HG03060 (cell line): ENCODE data around the gene C1orf216.
"Not testable (repeated sequence)": the region's sequence is repeated elsewhere in the genome, so short reads cannot be mapped to it uniquely, and the experiment has no call there.

ENCODE experiments used
- ATAC-seq: cut with Tn5 transposase; IDR thresholded peaks from one replicate; pipeline ENCODE4 v1.9.1; 2021; ENCODE audit warnings: low read depth, moderate number of reproducible peaks; ENCODE audit not compliant: unreplicated experiment

C1orf216 gene

GRCh38 chr1:35718492-35719336, at the start of gene C1orf216:
Gene C1orf216, minus strand, starts transcription at chr1:35718884. Its CDS starts 2,563 bp downstream, at chr1:35716321.
- no peak for ATAC-seq

- no peak for ATAC-seq
These were observed 45.6 kb upstream of the C1orf216 start for GRCh38 chr1:35764283-35764682.

GRCh38 chr1:35763201-35763600, 44.5 kb upstream of the C1orf216 start:
- ATAC-seq, result no peak

GRCh38 chr1:35762141-35762540, 43.5 kb upstream of the C1orf216 start:
- ATAC-seq, result no peak

- no peak for ATAC-seq
These were observed 37.4 kb upstream of the C1orf216 start for GRCh38 chr1:35756064-35756463.

GRCh38 chr1:35753626-35754260, 35.1 kb upstream of the C1orf216 start:
- ATAC-seq, result no peak

- ATAC-seq, result no peak
These were observed 29.6 kb upstream of the C1orf216 start for GRCh38 chr1:35748326-35748725.

GRCh38 chr1:35745124-35745730, 26.5 kb upstream of the C1orf216 start:
- no peak for ATAC-seq

GRCh38 chr1:35737120-35737519, 18.4 kb upstream of the C1orf216 start:
- no peak for ATAC-seq

- ATAC-seq, result no peak
These were observed 8.9 kb upstream of the C1orf216 start for GRCh38 chr1:35727434-35728040.

GRCh38 chr1:35726450-35727433, 8.1 kb upstream of the C1orf216 start:
- ATAC-seq, result no peak

- ATAC-seq, result no peak
These were observed 6.9 kb upstream of the C1orf216 start for GRCh38 chr1:35725596-35725995.

- no peak for ATAC-seq
These were observed 690 bp downstream of the C1orf216 start for GRCh38 chr1:35717911-35718476.

GRCh38 chr1:35715568-35716002, 3.1 kb downstream of the C1orf216 start:
- ATAC-seq, result no peak

GRCh38 chr1:35714921-35715567, 3.6 kb downstream of the C1orf216 start:
- ATAC-seq, result no peak

- ATAC-seq, result not testable (repeated sequence)
These were observed 7.6 kb downstream of the C1orf216 start for GRCh38 chr1:35711098-35711497.

GRCh38 chr1:35708952-35709351, 9.7 kb downstream of the C1orf216 start:
- no peak for ATAC-seq

- ATAC-seq, result no peak
These were observed 10.2 kb downstream of the C1orf216 start for GRCh38 chr1:35708441-35708921.
